Measurements from ENCODE around the gene SH3GLB1.

SH3GLB1 gene

DNA sequence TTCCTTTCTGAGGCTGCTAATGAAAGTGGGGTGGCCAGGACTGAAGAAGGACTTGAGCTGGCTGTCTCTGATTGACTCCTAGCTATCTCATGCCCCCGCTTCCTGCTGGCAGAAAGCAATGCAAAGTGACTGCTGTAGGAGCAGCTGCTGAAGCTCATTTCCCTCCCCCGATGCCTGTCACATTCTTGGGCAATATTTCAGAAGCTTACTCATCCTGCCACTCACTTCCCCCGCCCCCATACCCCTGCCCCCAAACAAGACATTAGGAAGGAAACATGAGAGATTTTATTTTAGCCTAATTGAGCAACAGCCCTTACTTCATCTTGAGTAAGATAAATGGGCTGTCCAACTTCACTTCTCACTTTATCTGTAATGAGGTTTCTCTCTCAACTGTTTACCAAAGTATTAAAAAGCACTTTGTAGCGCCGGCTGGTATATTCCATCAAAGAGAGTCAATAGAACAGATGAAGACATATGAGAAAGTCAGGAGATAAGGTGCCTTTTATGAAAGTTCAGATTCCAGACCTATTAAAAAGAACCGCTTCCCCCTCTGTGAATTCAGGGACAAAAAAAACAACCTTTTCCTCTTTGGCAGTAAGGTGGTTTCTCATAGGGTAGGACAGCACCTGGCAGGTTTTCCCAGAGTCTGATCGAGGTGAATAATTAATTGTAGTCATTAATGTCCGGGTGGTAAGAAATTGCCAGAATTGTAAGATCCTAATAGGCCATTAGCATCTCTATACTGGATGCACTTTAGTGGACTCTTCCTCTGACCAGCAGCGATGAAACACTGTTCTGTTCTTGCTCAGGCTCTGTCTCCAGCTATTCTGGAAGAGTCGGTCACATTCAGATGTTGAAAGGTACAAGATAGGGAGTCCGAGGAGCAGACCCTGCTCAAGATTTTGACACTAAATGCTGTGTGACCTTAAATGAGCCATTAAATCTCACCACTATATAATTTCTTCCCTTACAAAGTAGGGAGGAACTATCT, 70.2 kb downstream of the SH3GLB1 start:
- DNase-seq (ENCODE audit: low read depth): peak; percentile 91

DNA sequence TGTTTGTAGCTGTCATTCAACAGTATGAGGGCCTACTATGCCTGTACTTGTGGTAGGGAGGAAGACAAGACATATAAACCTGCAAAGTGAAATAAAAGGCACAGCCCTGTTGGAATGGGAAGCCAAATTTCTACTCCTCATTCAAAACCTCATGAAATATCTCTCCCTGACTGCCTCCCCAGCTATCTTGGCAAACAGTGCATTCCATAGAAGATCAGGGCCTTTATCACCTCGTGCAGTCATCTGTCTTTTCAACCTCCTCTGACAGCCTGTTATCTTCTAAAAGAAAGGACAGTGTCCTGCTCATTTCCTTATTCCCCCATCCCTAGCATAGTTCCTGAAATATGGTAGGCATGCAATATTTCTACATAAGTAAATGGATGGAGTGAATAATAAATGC, 71.0 kb downstream of the SH3GLB1 start:
- DNase-seq (ENCODE audit: low read depth): no peak

- DNase-seq (ENCODE audit: low read depth): no peak
These were observed 71.7 kb downstream of the SH3GLB1 start for GRCh38 chr1:86776108-86776507.

GRCh38 chr1:86778569-86779239, 74.3 kb downstream of the SH3GLB1 start:
- peak; percentile 48 for DNase-seq (ENCODE audit: low read depth)

DNA sequence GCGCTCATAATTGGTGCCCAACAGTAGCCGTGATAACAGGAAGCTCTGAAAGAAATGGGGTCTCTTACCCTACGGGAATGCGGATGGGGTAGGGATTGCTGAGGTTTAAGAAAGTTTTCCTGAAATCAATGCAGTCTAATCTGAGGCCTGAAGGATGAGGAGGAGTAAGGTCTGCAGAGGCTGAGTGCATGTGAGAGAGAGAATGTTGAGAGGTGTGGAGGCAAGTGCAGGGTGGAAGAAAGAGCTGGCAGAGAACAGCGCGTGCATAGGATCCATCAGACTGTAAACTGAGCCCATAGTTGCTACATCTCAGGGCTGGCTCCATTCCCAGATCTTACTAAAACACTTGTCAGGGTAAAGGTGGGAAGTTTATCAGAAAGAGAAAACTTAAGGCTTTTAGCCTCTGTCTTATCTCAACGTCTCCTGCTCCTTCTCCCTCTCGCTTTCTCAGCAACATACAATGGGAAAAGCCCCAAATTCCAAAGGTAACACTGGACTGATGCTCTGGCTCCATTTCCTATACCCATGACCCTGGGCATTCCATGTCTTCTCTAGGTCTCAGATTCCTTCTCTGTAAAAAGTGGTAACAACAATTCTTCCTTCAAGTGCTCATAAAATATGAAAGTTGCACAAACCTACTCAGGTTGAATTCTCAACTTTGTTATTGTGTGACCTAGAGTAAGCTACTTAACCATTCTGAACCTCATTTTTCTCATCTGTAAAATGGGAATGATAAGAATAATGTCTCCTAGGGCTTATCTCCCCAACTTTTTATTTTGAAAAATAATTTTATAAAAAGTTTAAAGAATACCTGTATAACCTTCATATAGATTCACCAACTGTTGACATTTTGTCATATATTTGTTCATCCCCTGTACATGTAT, 75.2 kb downstream of the SH3GLB1 start:
- DNase-seq (ENCODE audit: low read depth): peak; percentile 38

DNA sequence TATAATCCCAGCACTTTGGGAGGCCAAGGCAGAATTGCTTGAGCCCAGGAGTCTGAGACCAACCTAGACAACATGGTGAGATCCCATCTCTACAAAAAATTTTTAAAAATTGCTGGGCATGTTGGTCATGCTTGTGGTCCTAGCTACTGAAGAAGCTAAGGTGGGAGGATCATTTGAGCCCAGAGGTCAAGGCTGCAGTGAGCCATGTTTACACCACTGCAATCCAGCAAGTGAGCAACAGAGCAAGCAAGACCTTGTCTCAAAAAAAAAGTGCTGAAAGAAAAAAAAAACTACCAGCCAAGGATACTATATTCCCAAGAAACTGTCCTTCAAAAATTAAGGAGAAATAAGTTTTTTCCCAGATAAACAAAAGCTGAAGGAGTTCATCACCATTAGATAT, 78.1 kb downstream of the SH3GLB1 start:
- no peak for DNase-seq (ENCODE audit: low read depth)

DNA sequence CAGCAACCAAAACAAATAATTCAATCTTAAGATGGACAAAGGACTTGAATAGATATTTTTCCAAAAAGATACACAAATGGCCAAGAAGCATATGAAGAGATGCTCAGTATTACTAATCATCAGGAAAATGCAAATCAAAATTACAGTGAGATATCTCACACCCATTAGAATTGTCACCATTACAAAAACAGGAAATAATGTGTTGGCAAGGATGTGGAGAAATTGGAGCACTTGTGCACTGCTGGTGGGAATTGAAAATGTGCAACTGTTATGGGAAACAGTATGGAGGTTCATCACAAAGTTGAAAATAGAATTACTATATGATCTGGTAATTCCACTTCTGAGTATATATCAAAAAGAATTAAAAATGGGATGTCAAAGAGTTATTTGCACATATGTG, 83.2 kb downstream of the SH3GLB1 start:
- no peak for DNase-seq (ENCODE audit: low read depth)

DNA sequence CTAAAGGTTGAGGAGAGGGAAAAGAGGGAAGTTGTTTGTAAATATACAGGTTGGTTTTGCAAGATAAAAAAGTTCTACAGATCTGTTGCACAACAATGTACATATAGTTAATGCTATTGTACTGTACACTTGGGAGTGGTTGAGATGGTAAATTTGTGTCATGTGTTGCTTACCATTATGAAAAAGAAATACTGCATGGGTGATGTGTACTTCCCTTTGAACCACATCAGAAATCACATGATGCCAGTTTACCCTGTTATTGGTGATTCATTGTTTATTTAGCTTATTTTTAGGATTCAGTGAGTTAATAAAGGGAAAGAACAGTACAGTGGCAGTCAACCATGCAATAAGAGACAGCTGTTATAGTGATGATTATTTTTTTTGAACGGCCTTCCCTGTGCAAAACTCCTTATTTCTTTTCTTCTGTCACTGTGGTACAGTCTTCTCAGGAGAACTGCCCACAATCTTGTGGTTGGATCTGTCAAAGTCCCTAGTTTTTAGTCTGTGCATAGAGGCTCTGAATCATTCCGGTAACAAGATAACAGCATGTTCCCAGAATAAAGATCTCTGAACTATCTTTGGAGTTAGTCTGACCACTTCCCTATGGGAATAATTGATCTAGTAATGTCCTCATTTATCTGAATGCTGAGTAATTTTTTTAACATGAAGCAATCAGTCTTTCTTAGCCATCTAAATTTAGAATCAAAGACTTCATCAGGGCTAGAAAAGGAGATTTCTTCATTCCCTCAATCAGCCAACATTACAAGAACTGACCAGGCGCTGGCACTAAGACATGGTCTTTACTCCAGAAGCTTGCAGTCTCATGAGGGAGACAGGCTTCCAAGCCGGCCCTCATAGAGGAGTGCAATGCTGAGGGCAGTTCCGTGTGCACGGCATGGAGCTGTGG, 84.2 kb downstream of the SH3GLB1 start:
- peak; percentile 65 for DNase-seq (ENCODE audit: low read depth)

DNA sequence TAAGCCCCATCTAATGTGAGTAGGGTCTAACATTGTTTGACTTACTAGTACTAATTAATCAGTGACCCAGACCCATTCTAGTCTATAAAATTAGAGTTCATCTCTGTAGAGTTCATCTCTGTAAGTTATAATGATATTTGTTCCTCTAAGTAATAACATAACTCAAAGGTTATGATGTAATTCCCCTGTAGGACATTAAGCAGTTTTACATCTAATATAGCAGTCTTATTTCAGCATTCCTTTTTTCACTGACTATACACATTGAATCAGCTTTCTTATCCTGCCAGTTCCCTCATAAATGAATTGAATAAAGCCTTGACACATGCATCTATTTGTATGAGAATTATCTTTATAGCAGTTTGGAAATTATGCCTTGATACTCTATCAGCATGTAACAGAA, 90.9 kb downstream of the SH3GLB1 start:
- DNase-seq (ENCODE audit: low read depth): no peak
